Adrenal gland (tissue), 5 donors: Measurements from ENCODE around the gene TNS4.

Source experiments
- CTCF ChIP-seq, 6 experiments: fragments of 450-650 bp in 4 of 6; fragments of 200-600 bp in 2 of 6; sonication (generic) in 1 of 6; IDR thresholded peaks; 1 replicate in 5 of 6; 2 replicates in 1 of 6; pipeline versions ENCODE4 v1.5.1 to v1.8.0; 2016 to 2021; ENCODE audit warnings: antibody characterized with exemption in 6 of 6, mild to moderate bottlenecking in 2 of 6, moderate library complexity in 1 of 6
- POLR2A ChIP-seq, 2 donors: fragments of 450-650 bp; IDR thresholded peaks; one replicate each; pipeline ENCODE4 v1.6.1; 2017; ENCODE audit warnings: antibody characterized with exemption in 2 of 2, mild to moderate bottlenecking in 2 of 2, moderate library complexity in 1 of 2
- donor health status: DM: no; HTN: no; CAD: no.

DNA sequence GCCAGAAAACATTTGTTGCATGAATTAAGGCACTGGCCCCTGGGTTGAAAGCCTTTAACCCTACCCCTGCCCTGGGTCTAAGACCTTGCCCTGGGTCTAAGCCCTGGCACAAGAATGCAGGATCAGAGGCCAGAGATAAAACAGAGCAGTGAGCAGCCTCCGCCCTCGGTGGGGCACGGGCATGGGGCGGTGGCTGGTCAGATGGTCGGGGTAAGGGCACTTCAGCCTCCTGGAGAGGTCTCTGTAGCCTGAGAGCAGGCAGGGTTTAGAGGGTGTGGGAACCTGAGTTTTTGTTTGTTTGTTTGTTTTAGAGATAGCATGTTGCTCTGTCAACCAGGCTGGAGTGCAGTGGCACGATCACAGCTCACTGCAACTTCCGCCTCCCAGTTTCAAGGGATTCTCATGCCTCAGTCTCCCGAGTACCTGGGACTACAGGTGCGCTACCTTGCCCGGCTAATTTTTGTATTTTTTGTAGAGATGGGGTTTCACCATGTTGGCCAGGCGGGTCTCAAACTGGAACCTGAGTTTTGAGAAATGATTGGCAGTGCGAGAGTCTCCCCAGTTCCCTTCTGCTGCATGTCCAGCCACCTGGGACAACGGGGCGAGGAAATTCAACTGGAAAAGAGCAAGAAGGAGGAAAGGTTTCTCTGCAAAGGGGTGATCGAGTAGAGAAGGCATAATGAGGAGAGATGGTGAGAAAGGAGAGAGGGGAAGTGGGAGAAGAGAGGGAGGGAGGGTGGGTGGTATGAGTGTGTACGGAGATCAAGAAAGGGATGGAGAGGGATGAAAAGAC is 27.7 kb downstream of the TNS4 start:
- no peak for TF ChIP-seq POLR2A (IDR thresholded peaks at IDR 0.05)
- TF ChIP-seq CTCF (IDR thresholded peaks at IDR 0.05) = no peak
